ENCODE data around the gene PCNX3.

DNA sequence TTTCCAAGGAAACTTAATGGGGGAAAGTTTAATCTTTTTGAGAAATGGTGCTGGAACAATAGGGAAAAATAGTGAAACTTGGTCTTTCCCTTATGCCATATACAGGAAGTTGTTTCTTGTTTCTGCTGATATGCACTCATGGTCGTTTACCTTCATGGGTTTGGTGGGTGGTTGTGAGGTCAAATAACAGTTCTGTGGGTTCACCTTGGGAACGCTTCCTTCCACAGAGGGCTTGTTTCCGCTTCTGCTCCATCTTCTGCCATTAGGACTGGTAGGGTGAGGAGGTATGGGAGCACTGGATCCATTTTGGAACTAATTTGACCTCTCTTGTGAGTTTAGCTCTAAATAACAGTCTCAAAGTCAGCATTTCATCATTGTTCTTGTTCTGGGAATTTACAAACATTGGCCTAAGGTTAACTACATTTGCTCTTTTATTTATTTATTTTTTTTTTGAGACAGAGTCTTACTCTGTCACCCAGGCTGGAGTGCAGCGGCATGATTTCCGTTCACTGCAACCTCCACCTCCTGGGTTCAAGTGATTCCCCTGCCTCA, 64.7 kb downstream of the PCNX3 start:
- TF ChIP-seq POLR2A (IDR thresholded peaks at IDR 0.05; ENCODE audit: low read depth, low read length) (no peak), POLR2AphosphoS5 (IDR thresholded peaks at IDR 0.05; ENCODE audit: low read depth, low read length) (no peak)
